ENCODE results near the gene PRPH. TPM values are rescaled to one million over a fixed set of nuclear protein-coding genes. Genes with fewer than 3 reads are reported as not detected.

The PRPH gene
- total and polyA plus RNA-seq, 2 of the 4 experiments (the other 2 are of a cell fraction), result not detected

- Histone ChIP-seq H3K9ac (ENCODE audit: low read depth, low read length) (no peak overlapping the region), H4K91ac (ENCODE audit: insufficient read depth, low read depth, low read length) (no peak overlapping the region), H3K4me2 (ENCODE audit: low read depth, low read length) (peak overlapping the region; percentile 31; the same call in 1 of the 2 replicates), H4K8ac (ENCODE audit: low read depth in 2 of 2, low read length in 2 of 2) (peak overlapping the region in 1 of 2 experiments; percentile 78; a peak in 2 of 4 replicates), H3K56ac (ENCODE audit: extremely low read depth, insufficient read depth, low read length) (no peak overlapping the region), H3K9me3 (ENCODE audit: control insufficient read depth, insufficient read depth, low read length) (peaks cover 3% of the 10 kb centered on the region), H4K20me1 (ENCODE audit: insufficient read depth, low read length) (no peaks in the 10 kb centered on the region), H2BK5ac (ENCODE audit: low read depth, low read length, poor library complexity, severe bottlenecking) (no peak overlapping the region), H3K79me1 (ENCODE audit: low read depth in 1 of 2, low read length in 2 of 2) (no peaks in the 10 kb centered on the region), H3K23ac (ENCODE audit: low read depth, low read length) (no peak overlapping the region), H3K27ac (ENCODE audit: insufficient read depth, low read length) (no peak overlapping the region), H3K36me3 (ENCODE audit: control insufficient read depth, insufficient read depth, low read length) (no peaks in the 10 kb centered on the region), H3K9me1 (ENCODE audit: insufficient read depth, low read length) (no peaks in the 10 kb centered on the region), H3K4ac (ENCODE audit: low read depth, low read length) (no peak overlapping the region), H2BK15ac (ENCODE audit: low read depth, low read length) (no peak overlapping the region), H3K18ac (ENCODE audit: low read depth, low read length) (no peak overlapping the region), H3K27me3 (ENCODE audit: control insufficient read depth, insufficient read depth, low read length) (peaks cover 18% of the 10 kb centered on the region), H2AFZ (replicated peaks; ENCODE audit: low read length, poor library complexity) (peak overlapping the region; percentile 78), H3K14ac (replicated peaks; ENCODE audit: low read depth, low read length) (no peak overlapping the region), H2BK20ac (ENCODE audit: low read depth, low read length) (no peak overlapping the region), H3K4me3 (ENCODE audit: insufficient read depth, low read depth, low read length) (no peak overlapping the region), H2AK5ac (ENCODE audit: low read depth, low read length) (peak overlapping the region; percentile 62; the same call in 1 of the 2 replicates), H4K5ac (ENCODE audit: low read depth, low read length) (no peak overlapping the region), H3K4me1 (ENCODE audit: control insufficient read depth, insufficient read depth, low read length) (no peaks in the 10 kb centered on the region), H2AK9ac (replicated peaks; ENCODE audit: low read depth, low read length, poor library complexity) (peak overlapping the region; percentile 25), H2BK120ac (ENCODE audit: low read depth, low read length) (no peak overlapping the region)
- no TSS peak for BruUV-seq (replicated peaks)
- in situ Hi-C loops (cut with MboI; ENCODE audit: low sequenced_read_pairs) (no loop called here), dilution Hi-C loops (cut with HindIII; ENCODE audit: low sequenced_read_pairs, unreplicated experiment) (no loop called here), intact Hi-C loops (cut with micrococcal nuclease) (loop anchor here (1.0 to 2.0 kb wide), 4 partner anchors 49 to 292 kb away; partner anchors contain the start of gene C1QL4)
- TF ChIP-seq MXI1 (IDR thresholded peaks at IDR 0.05; ENCODE audit: borderline replicate concordance, low read depth, low read length), result no peak
- no peak for TF ChIP-seq RFX5 (IDR thresholded peaks at IDR 0.05; ENCODE audit: low read depth, low read length)
- TF ChIP-seq, protein P1, sequence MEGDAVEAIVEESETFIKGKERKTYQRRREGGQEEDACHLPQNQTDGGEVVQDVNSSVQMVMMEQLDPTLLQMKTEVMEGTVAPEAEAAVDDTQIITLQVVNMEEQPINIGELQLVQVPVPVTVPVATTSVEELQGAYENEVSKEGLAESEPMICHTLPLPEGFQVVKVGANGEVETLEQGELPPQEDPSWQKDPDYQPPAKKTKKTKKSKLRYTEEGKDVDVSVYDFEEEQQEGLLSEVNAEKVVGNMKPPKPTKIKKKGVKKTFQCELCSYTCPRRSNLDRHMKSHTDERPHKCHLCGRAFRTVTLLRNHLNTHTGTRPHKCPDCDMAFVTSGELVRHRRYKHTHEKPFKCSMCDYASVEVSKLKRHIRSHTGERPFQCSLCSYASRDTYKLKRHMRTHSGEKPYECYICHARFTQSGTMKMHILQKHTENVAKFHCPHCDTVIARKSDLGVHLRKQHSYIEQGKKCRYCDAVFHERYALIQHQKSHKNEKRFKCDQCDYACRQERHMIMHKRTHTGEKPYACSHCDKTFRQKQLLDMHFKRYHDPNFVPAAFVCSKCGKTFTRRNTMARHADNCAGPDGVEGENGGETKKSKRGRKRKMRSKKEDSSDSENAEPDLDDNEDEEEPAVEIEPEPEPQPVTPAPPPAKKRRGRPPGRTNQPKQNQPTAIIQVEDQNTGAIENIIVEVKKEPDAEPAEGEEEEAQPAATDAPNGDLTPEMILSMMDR (conservative IDR thresholded peaks at IDR 0.05; ENCODE audit: low read depth, low read length), result peak; percentile 79
- TF ChIP-seq CEBPB (IDR thresholded peaks at IDR 0.05; ENCODE audit: low read depth, low read length), result no peak
- TF ChIP-seq SMC3 (IDR thresholded peaks at IDR 0.05; ENCODE audit: low read depth, low read length), result peak; percentile 39; the same call in 1 of the 2 replicates
- peak; percentile 74 for TF ChIP-seq RAD21 (IDR thresholded peaks at IDR 0.05; ENCODE audit: low read length)
- TF ChIP-seq MAZ (IDR thresholded peaks at IDR 0.05; ENCODE audit: borderline replicate concordance, low read depth, low read length), result no peak
- no peak for TF ChIP-seq NFE2L2 (IDR thresholded peaks at IDR 0.05; ENCODE audit: low read depth, low read length)
- TF ChIP-seq MAFK (IDR thresholded peaks at IDR 0.05; ENCODE audit: low read depth, low read length), result 0 out of 2 replicates have a peak, but pooled peaks have one; percentile 22
- CTCF ChIA-PET, result interaction anchor here (0.5 to 2.3 kb wide), 12 partner anchors 9 to 359 kb away, joined by 3 to 8 read pairs (median 4); partner anchors contain the start of gene DNAJC22
- ATAC-seq (ENCODE audit: low read depth), result peak; percentile 88
- POLR2A ChIA-PET (ENCODE audit: unreplicated experiment), result no interaction called here
- WGBS, 2 experiments (ENCODE audit: extremely low coverage in 2 of 2, insufficient read length in 1 of 2), result 17% methylated on average over 4 of the region's 11 CpGs; no CpG with 5 or more reads in 1 of the 2 experiments
- DNase-seq, result peak; percentile 55
Measured at GRCh38 chr12:49288412-49288853, 6.5 kb upstream of the PRPH start.
